ENCODE measurements around the gene RNF38. TPM values are rescaled to one million over a fixed set of nuclear protein-coding genes. Genes with fewer than 3 reads are reported as not detected.

RNF38 gene
- total and polyA plus RNA-seq, 7 donors, result 9.2 to 56.3 (median 38.5) TPM

GRCh38 chr9:36346569-36346968 is 53.5 kb downstream of the RNF38 start:
- no peak for TF ChIP-seq POLR2AphosphoS5 (IDR thresholded peaks at IDR 0.05)
- no peak for TF ChIP-seq CTCF (IDR thresholded peaks at IDR 0.05)
- TF ChIP-seq POLR2A (IDR thresholded peaks at IDR 0.05), result no peak
- TF ChIP-seq EP300 (IDR thresholded peaks at IDR 0.05), result no peak
- Histone ChIP-seq H3K4me1 (no peaks in the 10 kb centered on the region), H3K4me3 (no peak overlapping the region), H3K36me3 (peaks cover 0 to 88% (median 29%) of the 10 kb centered on the region in 4 donors), H3K9me3 (no peaks in the 10 kb centered on the region), H3K27me3 (no peaks in the 10 kb centered on the region), H3K27ac (no peak overlapping the region)
- DNase-seq, result no peak
- 91 to 94% methylated on average over 3 of the region's 3 CpGs for WGBS, 2 donors
- intact Hi-C loops (cut with DNase I), result no loop called here

GRCh38 chr9:36345103-36345846 is 54.8 kb downstream of the RNF38 start:
- intact Hi-C loops (cut with DNase I), result no loop called here
- TF ChIP-seq POLR2AphosphoS5 (IDR thresholded peaks at IDR 0.05) (no peak), CTCF (IDR thresholded peaks at IDR 0.05) (no peak), POLR2A (IDR thresholded peaks at IDR 0.05) (no peak), EP300 (IDR thresholded peaks at IDR 0.05) (no peak)
- WGBS, 2 donors, result 91 to 94% methylated on average over 6 of the region's 6 CpGs
- H3K4me1 ChIP-seq, result no peaks in the 10 kb centered on the region
- DNase-seq, result no peak
- no peaks in the 10 kb centered on the region for H3K9me3 ChIP-seq
- H3K27ac ChIP-seq, result no peak overlapping the region
- H3K4me3 ChIP-seq, result no peak overlapping the region
- peaks cover 0 to 88% (median 30%) of the 10 kb centered on the region in 4 donors for H3K36me3 ChIP-seq
- no peaks in the 10 kb centered on the region for H3K27me3 ChIP-seq

- peaks cover 0 to 5% (median 0%) of the 10 kb centered on the region in 4 donors for H3K4me1 ChIP-seq
- WGBS, 2 donors, result 68 to 70% methylated on average over 3 of the region's 3 CpGs
- DNase-seq, result no peak
- intact Hi-C loops (cut with DNase I), result no loop called here
- H3K36me3 ChIP-seq, result peaks cover 0 to 92% (median 26%) of the 10 kb centered on the region in 4 donors
- TF ChIP-seq EP300 (IDR thresholded peaks at IDR 0.05), result no peak
- no peak for TF ChIP-seq CTCF (IDR thresholded peaks at IDR 0.05)
- no peak for TF ChIP-seq POLR2A (IDR thresholded peaks at IDR 0.05)
- TF ChIP-seq POLR2AphosphoS5 (IDR thresholded peaks at IDR 0.05), result no peak
- no peaks in the 10 kb centered on the region for H3K27me3 ChIP-seq
- H3K9me3 ChIP-seq, result no peaks in the 10 kb centered on the region
- no peak overlapping the region for H3K4me3 ChIP-seq
- H3K27ac ChIP-seq, result no peak overlapping the region
These were observed 58.0 kb downstream of the RNF38 start for GRCh38 chr9:36341936-36342577.

- Histone ChIP-seq H3K4me1 (peaks cover 0 to 5% (median 0%) of the 10 kb centered on the region in 4 donors), H3K27me3 (no peaks in the 10 kb centered on the region), H3K27ac (no peak overlapping the region), H3K9me3 (no peaks in the 10 kb centered on the region), H3K4me3 (no peak overlapping the region), H3K36me3 (peaks cover 0 to 85% (median 18%) of the 10 kb centered on the region in 4 donors)
- WGBS, 2 donors, result 73 to 85% methylated on average over 1 of the region's 1 CpG
- intact Hi-C loops (cut with DNase I), result no loop called here
- TF ChIP-seq CTCF (IDR thresholded peaks at IDR 0.05) (no peak), POLR2AphosphoS5 (IDR thresholded peaks at IDR 0.05) (no peak), POLR2A (IDR thresholded peaks at IDR 0.05) (no peak), EP300 (IDR thresholded peaks at IDR 0.05) (no peak)
- no peak for DNase-seq
These were observed 62.2 kb downstream of the RNF38 start for GRCh38 chr9:36337865-36338264.
